ENCODE results near the gene DNAJC5.

DNAJC5 gene

DNA sequence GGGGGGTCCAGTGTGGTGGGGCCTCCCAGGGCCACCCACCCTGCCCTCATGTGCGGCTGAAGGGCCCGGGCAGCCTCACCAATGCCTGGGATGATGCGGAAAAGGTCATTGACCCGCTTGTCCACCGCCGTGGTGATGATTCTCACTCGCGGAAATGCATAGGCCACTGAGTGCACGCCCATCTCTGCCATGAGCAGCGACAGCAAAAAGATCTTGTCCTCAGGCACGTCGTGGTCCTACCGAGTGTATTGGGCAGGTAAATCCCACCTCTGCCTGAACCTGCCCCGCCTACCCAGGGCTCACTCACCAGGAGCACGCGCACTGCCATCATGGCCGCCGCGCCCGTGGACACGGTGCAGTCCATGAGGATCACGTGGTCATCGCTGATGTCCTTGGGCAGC lies 45.1 kb downstream of the DNAJC5 start:
- FAIRE-seq, result no peak

DNA sequence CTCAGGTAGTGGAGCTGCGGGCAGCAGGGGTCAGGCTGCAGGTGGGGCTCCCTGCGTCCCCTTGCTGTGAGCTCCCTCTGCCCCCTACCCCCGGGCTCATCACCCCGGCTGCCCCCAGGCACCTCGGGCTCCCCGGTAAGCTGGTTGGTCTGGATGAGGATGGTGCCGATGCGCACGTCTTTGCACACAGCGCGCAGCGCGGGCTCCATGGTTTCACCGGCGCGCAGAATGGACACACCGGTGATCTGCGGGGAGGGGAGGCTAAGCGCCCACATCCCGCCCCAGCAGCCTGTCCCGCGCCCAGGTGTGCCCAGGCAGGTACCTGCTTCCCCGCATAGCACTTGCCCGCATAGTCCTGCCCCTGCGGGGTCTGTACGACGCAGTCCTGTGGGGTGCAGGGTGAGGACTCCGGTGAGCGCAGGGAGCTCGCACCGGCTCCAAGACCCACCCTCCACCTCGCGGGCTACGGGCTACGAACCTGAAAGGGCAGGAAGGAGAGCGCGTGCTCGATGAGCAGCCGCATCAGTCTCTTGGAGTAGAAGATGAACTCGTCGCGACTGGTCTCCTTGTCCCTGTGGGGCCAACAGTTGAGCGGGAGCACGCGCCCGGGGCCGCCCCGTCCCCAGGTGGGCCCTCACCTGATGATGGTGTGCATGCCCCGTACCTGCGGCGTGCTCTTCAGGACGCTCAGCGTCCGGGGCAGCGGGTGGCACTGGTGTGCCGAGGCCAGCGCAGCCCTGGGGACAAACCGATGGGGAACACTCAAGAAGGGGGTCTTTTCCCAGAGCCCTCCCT lies 45.7 kb downstream of the DNAJC5 start:
- FAIRE-seq, result no peak
- DNase-seq (ENCODE audit: low spot score), result no peak

More for the DNA sequence above, 45.1 kb downstream of the DNAJC5 start:
- no peak for DNase-seq (ENCODE audit: low spot score)

DNA sequence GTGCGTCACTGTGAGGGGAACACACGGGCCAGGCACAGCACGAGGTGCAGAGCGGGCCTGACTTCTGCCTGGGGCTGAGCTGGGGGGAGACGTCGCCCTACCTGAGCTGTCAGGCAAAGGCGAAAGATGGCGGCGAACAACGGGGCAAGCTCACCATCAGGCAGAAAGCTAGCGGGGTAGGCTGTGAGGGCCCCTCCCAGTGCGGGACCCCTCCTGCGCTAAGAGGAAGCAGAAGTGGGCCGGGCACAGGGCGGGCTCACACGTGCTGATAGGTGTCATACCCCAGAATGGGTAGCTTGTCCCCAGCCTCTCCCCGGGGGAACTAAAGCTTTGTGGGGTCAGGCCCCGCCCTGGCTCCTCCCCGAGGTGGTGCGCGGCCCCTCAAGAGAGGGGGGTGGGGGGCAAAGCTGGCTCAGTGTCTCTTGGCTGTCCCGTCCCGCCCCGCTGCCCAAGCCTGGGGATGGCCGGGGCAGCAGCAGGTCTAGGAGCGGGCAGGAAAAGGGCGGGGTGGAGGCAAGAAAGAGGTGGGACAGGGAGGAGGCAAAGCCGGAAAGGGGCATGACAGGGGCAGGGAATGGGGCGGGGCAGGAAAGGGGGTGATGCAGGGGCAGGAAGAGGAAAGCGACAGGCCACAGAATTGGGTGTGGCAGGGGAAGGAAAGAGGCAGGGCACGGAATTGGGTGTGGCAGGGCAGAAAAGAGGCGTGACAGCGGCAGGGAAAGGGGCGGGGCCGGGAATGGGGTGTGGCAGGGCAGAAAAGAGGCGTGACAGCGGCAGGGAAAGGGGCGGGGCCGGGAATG lies 46.6 kb downstream of the DNAJC5 start:
- no peak for FAIRE-seq

GRCh38 chr20:63942250-63942951 lies 47.5 kb downstream of the DNAJC5 start:
- no peak for DNase-seq (ENCODE audit: low spot score)

More for the DNA sequence above, 46.6 kb downstream of the DNAJC5 start:
- no peak for DNase-seq (ENCODE audit: low spot score)

GRCh38 chr20:63942969-63943807 lies 48.3 kb downstream of the DNAJC5 start:
- DNase-seq (ENCODE audit: low spot score), result no peak

More at GRCh38 chr20:63942250-63942951, 47.5 kb downstream of the DNAJC5 start:
- FAIRE-seq, result no peak

DNA sequence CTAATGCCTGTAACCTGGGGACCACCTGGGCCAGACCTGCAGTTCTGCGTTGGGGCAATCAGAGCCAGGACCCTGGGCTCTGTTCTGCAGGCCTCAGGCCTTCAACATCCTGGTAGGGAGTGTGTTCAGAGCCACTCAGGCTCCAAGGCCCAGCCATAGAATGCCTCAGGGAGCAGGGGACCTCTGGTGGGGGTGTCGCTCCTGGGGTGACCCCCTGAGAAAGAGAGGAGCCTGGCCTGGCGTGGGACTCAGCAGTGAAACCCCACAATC lies 48.8 kb downstream of the DNAJC5 start:
- DNase-seq (ENCODE audit: low spot score) (no peak), FAIRE-seq (no peak)

More at GRCh38 chr20:63942969-63943807, 48.3 kb downstream of the DNAJC5 start:
- FAIRE-seq, result no peak

GRCh38 chr20:63944078-63944941 lies 49.4 kb downstream of the DNAJC5 start:
- FAIRE-seq (no peak), DNase-seq (ENCODE audit: low spot score) (no peak)

- FAIRE-seq (no peak), DNase-seq (ENCODE audit: low spot score) (no peak)
These were observed 50.2 kb downstream of the DNAJC5 start for GRCh38 chr20:63945031-63945658.

GRCh38 chr20:63945921-63946920 lies 51.3 kb downstream of the DNAJC5 start:
- DNase-seq (ENCODE audit: low spot score), result no peak
- FAIRE-seq, result no peak

GRCh38 chr20:63946986-63947637 lies 52.2 kb downstream of the DNAJC5 start:
- DNase-seq (ENCODE audit: low spot score), result no peak
- no peak for FAIRE-seq

DNA sequence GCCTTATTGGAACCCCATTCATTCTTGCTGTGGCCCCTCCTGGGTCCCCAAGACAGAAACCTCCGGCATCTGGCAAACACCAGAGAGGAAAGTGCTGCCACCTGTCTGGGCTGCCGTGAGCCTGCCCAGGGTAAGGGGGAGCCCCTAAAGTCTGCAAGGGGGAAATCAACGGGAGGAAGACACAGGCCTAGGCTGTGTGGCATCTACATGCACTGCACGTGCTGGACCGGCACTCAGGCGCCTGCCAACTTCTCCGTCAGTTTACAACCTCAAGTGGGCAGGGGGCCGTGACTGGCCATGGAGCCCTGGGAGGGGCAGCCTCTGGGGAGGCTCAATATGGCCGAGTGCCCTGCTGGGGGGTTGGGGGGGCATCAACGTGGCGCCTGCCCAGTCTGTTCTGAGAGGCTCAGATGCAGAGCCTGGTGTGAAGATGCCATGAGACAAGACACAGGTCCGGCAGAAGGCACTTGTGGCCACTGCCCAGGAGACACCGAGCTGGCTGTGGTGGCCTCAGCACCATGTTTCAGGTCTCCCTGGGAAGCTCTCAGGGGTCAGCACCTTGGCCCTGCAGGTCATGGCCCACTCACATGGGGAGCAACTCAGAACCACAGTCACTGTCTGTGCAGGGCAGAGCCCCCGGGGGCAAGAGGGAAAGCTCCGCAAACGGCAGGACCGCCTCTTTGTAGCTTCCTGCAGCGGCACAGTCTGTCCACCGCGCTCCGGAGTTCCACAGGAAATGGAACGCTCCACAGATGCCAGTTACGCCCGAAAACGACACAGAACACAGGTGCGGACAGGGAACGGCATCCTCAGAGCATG lies 52.9 kb downstream of the DNAJC5 start:
- DNase-seq (ENCODE audit: low spot score) (no peak), FAIRE-seq (no peak)

DNA sequence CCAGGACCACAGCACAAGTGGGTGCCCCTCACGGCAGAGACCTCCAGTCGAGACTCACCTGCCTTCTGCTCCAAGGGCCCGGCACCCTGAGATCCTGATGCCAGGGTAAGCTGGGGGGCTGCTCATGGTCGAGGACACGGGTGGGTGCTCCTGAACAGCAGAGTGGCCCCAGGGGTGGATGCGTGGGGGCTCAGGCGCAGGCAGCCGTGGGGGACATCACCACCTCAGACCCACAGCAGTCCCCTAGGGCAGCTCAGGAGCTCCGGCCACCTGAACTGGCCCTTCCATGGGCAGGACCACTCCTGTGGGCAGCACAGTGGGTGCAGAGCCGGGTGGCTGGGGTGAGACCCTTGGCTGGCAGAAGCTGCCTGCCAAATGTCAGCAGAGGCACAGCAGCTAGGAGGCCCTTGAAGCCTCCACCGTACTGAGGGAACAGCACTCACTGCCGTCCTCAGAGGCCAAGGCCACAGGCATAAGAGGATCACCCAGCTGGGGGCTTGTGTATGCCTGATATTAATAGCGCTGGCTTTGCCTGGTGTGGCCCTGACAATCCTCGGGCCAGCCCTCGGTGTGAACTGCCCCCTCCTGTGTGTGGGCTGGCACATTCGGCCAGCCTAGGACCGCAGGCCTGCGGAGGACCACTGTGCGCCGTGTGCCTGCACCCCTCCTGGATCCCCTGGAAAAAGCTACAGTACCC lies 55.9 kb downstream of the DNAJC5 start:
- no peak for FAIRE-seq
- DNase-seq (ENCODE audit: low spot score), result no peak

GRCh38 chr20:63951398-63952209 lies 56.7 kb downstream of the DNAJC5 start:
- no peak for FAIRE-seq
- no peak for DNase-seq (ENCODE audit: low spot score)

DNA sequence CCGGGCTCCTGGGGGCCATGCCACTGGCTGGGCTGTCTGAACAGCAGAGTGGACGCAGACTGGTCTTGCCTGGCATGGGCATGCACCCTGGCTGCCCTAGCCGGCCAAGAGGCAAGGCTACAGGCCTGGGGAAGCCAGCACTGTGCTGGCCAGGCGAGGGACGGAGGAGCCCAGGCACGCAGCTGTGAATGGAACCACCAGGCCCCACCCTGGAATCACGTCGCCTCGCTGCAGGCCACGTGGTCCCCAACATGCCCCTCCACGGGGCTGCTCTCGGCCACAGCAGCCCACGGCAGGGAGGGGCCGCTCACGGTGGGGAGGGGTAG lies 57.2 kb downstream of the DNAJC5 start:
- DNase-seq (ENCODE audit: low spot score), result no peak
- no peak for FAIRE-seq

- DNase-seq (ENCODE audit: low spot score) (no peak), FAIRE-seq (no peak)
These were observed 57.8 kb downstream of the DNAJC5 start for GRCh38 chr20:63952769-63953168.
